Renal pelvis (tissue), 4 donors: ENCODE data around the gene FOLR3. TPM values are rescaled to one million over a fixed set of nuclear protein-coding genes. Genes with fewer than 3 reads are reported as not detected.
"Not testable (repeated sequence)": the region's sequence is repeated elsewhere in the genome, so short reads cannot be mapped to it uniquely, and the experiment has no call there.

ENCODE experiments used
- DNase-seq: peaks from one replicate; pipeline ENCODE4 v3.0.0-alpha.2; 2013
- polyA plus RNA-seq, 3 donors: library from polyadenylated mRNA; unstranded; fragments of 120-200 nt; gene quantifications; one replicate each; pipeline ENCODE4 v1.2.1, GENCODE V29; 2013; ENCODE audit not compliant: insufficient read length in 3 of 3

Gene FOLR3
- polyA plus RNA-seq, 3 donors = 1.6 to 2.8 (median 2.2) TPM

GRCh38 chr11:72155751-72156150, 20.2 kb downstream of the FOLR3 start:
- no peak for DNase-seq

- no peak for DNase-seq
Measured at GRCh38 chr11:72157131-72157530, 21.6 kb downstream of the FOLR3 start.

- no peak for DNase-seq
Measured at GRCh38 chr11:72160319-72160718, 24.8 kb downstream of the FOLR3 start.

GRCh38 chr11:72162891-72163492, 27.5 kb downstream of the FOLR3 start:
- DNase-seq = no peak

- DNase-seq = not testable (repeated sequence)
Measured at GRCh38 chr11:72164187-72164586, 28.7 kb downstream of the FOLR3 start.

- DNase-seq = not testable (repeated sequence)
Measured at GRCh38 chr11:72169046-72169555, 33.6 kb downstream of the FOLR3 start.

- not testable (repeated sequence) for DNase-seq
Measured at GRCh38 chr11:72169754-72170153, 34.2 kb downstream of the FOLR3 start.

- not testable (repeated sequence) for DNase-seq
Measured at GRCh38 chr11:72172043-72172442, 36.5 kb downstream of the FOLR3 start.

- DNase-seq = no peak
Measured at GRCh38 chr11:72173291-72173690, 37.8 kb downstream of the FOLR3 start.

- DNase-seq = no peak
Measured at GRCh38 chr11:72174302-72175070, 39.0 kb downstream of the FOLR3 start.

- DNase-seq = no peak
Measured at GRCh38 chr11:72177656-72178055, 42.1 kb downstream of the FOLR3 start.

- no peak for DNase-seq
Measured at GRCh38 chr11:72179049-72179803, 43.7 kb downstream of the FOLR3 start.

GRCh38 chr11:72179804-72180396, 44.4 kb downstream of the FOLR3 start:
- no peak for DNase-seq

GRCh38 chr11:72180892-72181552, 45.5 kb downstream of the FOLR3 start:
- not testable (repeated sequence) for DNase-seq

- DNase-seq = not testable (repeated sequence)
Measured at GRCh38 chr11:72181553-72181958, 46.0 kb downstream of the FOLR3 start.

- no peak for DNase-seq
Measured at GRCh38 chr11:72188267-72188666, 52.7 kb downstream of the FOLR3 start.

Other genes starting within 250 kb of the FOLR3 start
- gene XNDC1N, start 207.1 kb upstream of the FOLR3 start, polyA plus RNA-seq = 10 to 100 TPM in 2 of 3 donors, 1 to 10 TPM in 1; 5.2 to 10.8 (median 10.8) TPM
- gene RNF121, start 206.7 kb upstream of the FOLR3 start, polyA plus RNA-seq = 10 to 100 TPM; 40.2 to 47.9 (median 41.8) TPM
- gene IL18BP, start 136.8 kb upstream of the FOLR3 start, polyA plus RNA-seq = 10 to 100 TPM in 2 of 3 donors, 1 to 10 TPM in 1; 8.1 to 16.5 (median 11.6) TPM
- 100 to 1,000 TPM; 289 to 335 (median 305) TPM for gene NUMA1, start 55.2 kb upstream of the FOLR3 start, polyA plus RNA-seq
- 10 to 100 TPM; 22.3 to 37.0 (median 35.1) TPM for gene LRRC51, start 54.9 kb upstream of the FOLR3 start, polyA plus RNA-seq
- 100 to 1,000 TPM; 123 to 133 (median 128) TPM for gene LAMTOR1, start 32.4 kb upstream of the FOLR3 start, polyA plus RNA-seq
- not detected for gene TOMT, start 29.8 kb upstream of the FOLR3 start, polyA plus RNA-seq
- 10 to 100 TPM; 49.3 to 59.0 (median 50.4) TPM for gene ANAPC15, start 23.0 kb upstream of the FOLR3 start, polyA plus RNA-seq
- gene FOLR1, start 56.4 kb downstream of the FOLR3 start, polyA plus RNA-seq = 10 to 100 TPM; 57.5 to 59.1 (median 57.9) TPM
- gene FOLR2, start 81.1 kb downstream of the FOLR3 start, polyA plus RNA-seq = 10 to 100 TPM in 2 of 3 donors, 1 to 10 TPM in 1; 7.9 to 14.7 (median 10.1) TPM
- gene INPPL1, start 89.0 kb downstream of the FOLR3 start, polyA plus RNA-seq = 100 to 1,000 TPM; 161 to 188 (median 168) TPM
- not detected for gene PHOX2A, start 108.5 kb downstream of the FOLR3 start, polyA plus RNA-seq